GM12878 (cell line): ENCODE measurements around the gene RCHY1. TPM values are rescaled to one million over a fixed set of nuclear protein-coding genes. Genes with fewer than 3 reads are reported as not detected.
A peak's percentile ranks its signal among the peaks of the same experiment; 100 is the strongest.

ENCODE experiments used
- ATAC-seq: fragments of 200-7000 bp; cut with Tn5 transposase; 3 replicates; pipeline ENCODE4 v1.9.1; 2020; ENCODE audit warnings: mild to moderate bottlenecking, moderate library complexity
- BruUV-seq: library from RNA; stranded (reverse); fragments of 400-500 nt; replicated peaks from 2 replicates; lab custom pipeline; 2021; lab: Mats Ljungman, UMichigan
- CTCF ChIA-PET: fragments of 300-600 bp; sonication (Branson Sonifier 250); formaldehyde crosslinking; extraction: SDS; loops from one replicate; lab custom pipeline; 2021; ENCODE audit warnings: inconsistent platforms; lab: Yijun Ruan, JAX
- POLR2A ChIA-PET: fragments of 350-600 bp; formaldehyde crosslinking; extraction: SDS; loops from one replicate; lab custom pipeline; 2021; ENCODE audit warnings: inconsistent platforms; lab: Charles Lee
- RAD21 ChIA-PET: fragments of 300-600 bp; sonication (Branson Sonifier 250); formaldehyde crosslinking; loops from one replicate; lab custom pipeline; 2023; ENCODE audit warnings: antibody characterized with exemption; ENCODE audit not compliant: unreplicated experiment; lab: Charles Lee
- SMC1A ChIA-PET: fragments of 300-600 bp; sonication (Branson Sonifier 250); formaldehyde crosslinking; loops from one replicate; lab custom pipeline; 2023; ENCODE audit not compliant: unreplicated experiment, uncharacterized antibody; lab: Charles Lee
- DNase-seq: peaks from one replicate; pipeline ENCODE4 v3.0.0-alpha.2; 2011; ENCODE audit warnings: low read depth, low spot score
- FAIRE-seq: peaks from 3 replicates; lab custom pipeline; 2011; peaks lifted over from hg19 to GRCh38; lab: Jason Lieb, UNC
- H2AFZ ChIP-seq: 2 replicates; pipeline ENCODE4 v1.6.0; 2011; ENCODE audit warnings: low read depth, low read length, control low read depth; ENCODE audit not compliant: control insufficient read depth
- H3K27ac ChIP-seq: 2 replicates; pipeline ENCODE4 v1.5.1; 2011; ENCODE audit warnings: control low read depth; ENCODE audit not compliant: control insufficient read depth, insufficient read depth
- H3K27me3 ChIP-seq, 2 experiments: replicated peaks in 1 of 2; 2 replicates each; pipeline versions ENCODE4 v1.6.0 to v1.6.1; 2011; ENCODE audit warnings: low read length in 1 of 2; ENCODE audit not compliant: control insufficient read depth in 2 of 2, insufficient read depth in 2 of 2
- H3K36me3 ChIP-seq, 2 experiments: 2 replicates each; pipeline ENCODE4 v1.5.1; 2011; ENCODE audit warnings: low read length in 1 of 2; ENCODE audit not compliant: control insufficient read depth in 2 of 2, insufficient read depth in 2 of 2
- H3K4me1 ChIP-seq: 2 replicates; pipeline ENCODE4 v1.6.1; 2011; ENCODE audit warnings: mild to moderate bottlenecking, low read length, moderate library complexity, mixed read lengths; ENCODE audit not compliant: control insufficient read depth, insufficient read depth
- H3K4me2 ChIP-seq: 2 replicates; pipeline ENCODE4 v1.6.0; 2011; ENCODE audit warnings: control low read depth; ENCODE audit not compliant: control insufficient read depth, insufficient read depth
- H3K4me3 ChIP-seq: fragments of 200-600 bp; sonication (generic); 2 replicates; pipeline ENCODE4 v1.5.1; 2016
- H3K79me2 ChIP-seq: 2 replicates; pipeline ENCODE4 v1.6.0; 2011; ENCODE audit warnings: low read length; ENCODE audit not compliant: control insufficient read depth, insufficient read depth
- H3K9ac ChIP-seq: 2 replicates; pipeline ENCODE4 v1.8.0; 2011; ENCODE audit warnings: low read length, control low read depth, mixed read lengths; ENCODE audit not compliant: control insufficient read depth, insufficient read depth
- H3K9me3 ChIP-seq: replicated peaks from 3 replicates; pipeline ENCODE4 v1.5.1; 2011; ENCODE audit warnings: mild to moderate bottlenecking, low read length; ENCODE audit not compliant: control insufficient read depth, insufficient read depth
- H4K20me1 ChIP-seq: 2 replicates; pipeline ENCODE4 v1.6.0; 2011; ENCODE audit not compliant: control insufficient read depth, insufficient read depth
- E4F1 ChIP-seq: fragments of 450-650 bp; IDR thresholded peaks from 2 replicates; pipeline ENCODE4 v1.6.1; 2018; ENCODE audit warnings: borderline replicate concordance, mild to moderate bottlenecking; ENCODE audit not compliant: partially characterized antibody
- EGR1 ChIP-seq, 2 experiments: IDR thresholded peaks; 1 replicate in 1 of 2; 2 replicates in 1 of 2; pipeline ENCODE4 v1.6.1; 2011 to 2012; ENCODE audit warnings: low read depth in 2 of 2, low read length in 2 of 2, borderline replicate concordance in 1 of 2, mild to moderate bottlenecking in 1 of 2, moderate library complexity in 1 of 2
- MYB ChIP-seq: fragments of 150-350 bp; IDR thresholded peaks from 2 replicates; pipeline ENCODE4 v1.6.1; 2014; ENCODE audit warnings: mild to moderate bottlenecking, low read depth, low read length, borderline replicate concordance
- PAX8 ChIP-seq: fragments of 450-650 bp; IDR thresholded peaks from 2 replicates; pipeline ENCODE4 v1.6.1; 2017; ENCODE audit warnings: mild to moderate bottlenecking, moderate library complexity
- PML ChIP-seq: IDR thresholded peaks from 2 replicates; pipeline ENCODE4 v1.6.1; 2012; ENCODE audit warnings: low read length, inconsistent platforms
- RELA ChIP-seq: fragments of 450-650 bp; IDR thresholded peaks from 2 replicates; pipeline ENCODE4 v1.8.0; 2014; ENCODE audit warnings: borderline replicate concordance; ENCODE audit not compliant: partially characterized antibody
- SPI1 ChIP-seq: IDR thresholded peaks from 2 replicates; pipeline ENCODE4 v1.6.1; 2011; ENCODE audit warnings: low read depth, mild to moderate bottlenecking, low read length, moderate library complexity, borderline replicate concordance; ENCODE audit not compliant: insufficient read depth
- YBX1 ChIP-seq: fragments of 450-650 bp; IDR thresholded peaks from 2 replicates; pipeline ENCODE4 v1.6.1; 2016; ENCODE audit warnings: antibody characterized with exemption
- ZBTB4 ChIP-seq: fragments of 450-650 bp; formaldehyde crosslinking; IDR thresholded peaks from 2 replicates; pipeline ENCODE4 v1.4.0; 2022; ENCODE audit warnings: mild to moderate bottlenecking, moderate library complexity
- ZNF207 ChIP-seq: fragments of 450-650 bp; IDR thresholded peaks from 2 replicates; pipeline ENCODE4 v1.6.1; 2014; ENCODE audit warnings: antibody characterized with exemption, mild to moderate bottlenecking, borderline replicate concordance
- ZNF622 ChIP-seq: fragments of 450-650 bp; IDR thresholded peaks from 2 replicates; pipeline ENCODE4 v1.6.1; 2017; ENCODE audit warnings: mild to moderate bottlenecking, inconsistent platforms
- WGBS: methylation state at CpG from one replicate; pipeline ENCODE4 v1.1.6; 2016; ENCODE audit warnings: low lambda C conversion rate; ENCODE audit not compliant: insufficient replicate concordance, insufficient coverage; ENCODE audit errors: missing lambda C conversion rate; 5-methylcytosine and 5-hydroxymethylcytosine counted together
- in situ Hi-C: fragments of 300-500 bp; cut with MboI; formaldehyde crosslinking; loops from 9 replicates; pipeline ENCODE4 v1.14.3; 2018; ENCODE audit warnings: mixed read lengths
- intact Hi-C: fragments of 100-400 bp; cut with micrococcal nuclease; formaldehyde crosslinking; loops from one replicate; pipeline ENCODE4 v1.14.2; 2022; ENCODE audit not compliant: unreplicated experiment
- polyA plus RNA-seq, 11 experiments: library from polyadenylated mRNA; depleted of rRNA in 4 of 11; unstranded in 6 of 11; stranded (reverse) in 5 of 11; fragments of >200 nt; fragmentation: Nextera tagmentation in 4 of 11; fragmentation: Illumina TruSeq in 1 of 11; extraction: Ambion mirVana in 4 of 11; extraction: Trizol in 1 of 11; gene quantifications; 1 replicate in 1 of 11; 2 replicates in 10 of 11; pipeline versions ENCODE4 v1.2.1 to v1.2.3, GENCODE V29; 2011 to 2016; ENCODE audit warnings: inconsistent platforms in 2 of 11, missing spikeins in 2 of 11, low read depth in 1 of 11
- total RNA-seq, 4 experiments: library from RNA; depleted of rRNA in 3 of 4; stranded (reverse); fragments of >200 nt in 3 of 4; fragmentation: Illumina TruSeq in 1 of 4; extraction: Trizol in 1 of 4; gene quantifications; 2 replicates each; pipeline versions ENCODE4 v1.2.1 to v1.2.3, GENCODE V29; 2013 to 2021

The RCHY1 gene
- total and polyA plus RNA-seq, 10 of the 15 experiments (the other 5 are each of a cell fraction or from before 2014, with no cell fraction given) = 12.0 to 50.6 (median 26.4) TPM

DNA sequence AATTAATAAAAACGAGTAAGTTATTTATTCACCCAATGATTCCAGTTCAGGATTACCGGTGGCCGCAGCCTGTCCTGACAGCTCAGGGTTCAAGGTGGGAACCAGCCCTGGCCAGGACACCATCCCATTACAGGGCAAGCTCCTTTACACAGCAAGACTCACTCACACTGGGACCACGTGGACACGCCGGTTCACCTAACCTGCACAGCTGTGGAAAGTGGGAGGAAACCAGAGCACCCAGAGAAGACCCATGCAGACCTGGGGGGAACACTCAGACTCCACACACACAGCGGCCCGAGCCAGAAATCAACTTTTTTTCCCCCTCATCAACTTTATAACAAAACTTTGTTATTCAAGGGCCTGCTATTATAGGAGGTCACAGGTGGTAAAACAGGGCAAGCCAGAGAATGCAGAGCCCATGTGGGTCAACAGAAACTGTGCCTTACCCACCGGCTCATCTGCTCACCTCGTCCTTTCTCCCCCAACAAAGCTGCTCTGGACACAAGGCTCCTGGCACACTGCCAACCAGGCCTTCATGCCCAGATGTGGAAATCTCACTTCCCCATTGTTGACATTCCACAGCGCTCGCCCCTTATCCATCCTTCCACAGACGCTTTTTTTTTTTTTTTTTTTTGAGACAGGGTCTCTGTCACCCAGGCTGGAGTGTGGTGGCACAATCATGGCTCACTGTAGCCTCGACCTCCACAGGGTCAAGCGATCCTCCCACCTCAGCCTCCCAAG, 33.6 kb upstream of the RCHY1 start:
- Histone ChIP-seq H3K9ac (no peak overlapping the region), H3K4me1 (no peaks in the 10 kb centered on the region), H3K4me2 (no peak overlapping the region), H3K9me3 (no peaks in the 10 kb centered on the region), H2AFZ (no peak overlapping the region), H3K27ac (no peak overlapping the region), H3K79me2 (no peaks in the 10 kb centered on the region), H3K36me3 (no peaks in the 10 kb centered on the region), H4K20me1 (no peaks in the 10 kb centered on the region), H3K4me3 (no peak overlapping the region), H3K27me3 (no peaks in the 10 kb centered on the region)
- intact Hi-C loops (no loop called here), in situ Hi-C loops (no loop called here)
- WGBS = 79% methylated on average over 15 of the region's 15 CpGs
- TF ChIP-seq SPI1 = peak; percentile 21; the same call in 1 of the 2 replicates
- no peak for TF ChIP-seq ZNF622
- no peak for TF ChIP-seq PML
- TF ChIP-seq ZNF207 = no peak
- TF ChIP-seq YBX1 = no peak
- no peak for TF ChIP-seq RELA
- RAD21 ChIA-PET = interaction anchor here (0.6 kb wide), 1 partner anchor 720 kb away, joined by 3 read pairs; no protein-coding TSS in a partner anchor
- no peak for DNase-seq
- no peak for FAIRE-seq
- POLR2A ChIA-PET = no interaction called here
- CTCF ChIA-PET = no interaction called here
- BruUV-seq = no TSS peak
- ATAC-seq = no peak
- SMC1A ChIA-PET = interaction anchor here (0.6 to 0.8 kb wide), 2 partner anchors 23 to 348 kb away, joined by 3 to 5 read pairs; no protein-coding TSS in a partner anchor

- BruUV-seq = no TSS peak
- CTCF ChIA-PET = interaction anchor here (0.9 kb wide), 1 partner anchor 302 kb away, joined by 3 read pairs; no protein-coding TSS in a partner anchor
- ATAC-seq = no peak
- no peak for TF ChIP-seq MYB
- no peak for TF ChIP-seq PAX8
- TF ChIP-seq E4F1 = no peak
- TF ChIP-seq ZBTB4 (CRISPR knock-in tag) = no peak
- TF ChIP-seq PML = no peak
- no peak for TF ChIP-seq EGR1 (IDR thresholded peaks at IDR 0.05; ENCODE audit: borderline replicate concordance in 1 of 2, low read depth in 2 of 2, low read length in 2 of 2)
These were observed 31.3 kb upstream of the RCHY1 start for GRCh38 chr4:75545526-75545925.

More at GRCh38 chr4:75545526-75545925, 31.3 kb upstream of the RCHY1 start:
- in situ Hi-C loops (no loop called here), intact Hi-C loops (no loop called here)
- Histone ChIP-seq H3K27me3 (no peaks in the 10 kb centered on the region), H3K4me3 (no peak overlapping the region), H3K27ac (no peak overlapping the region), H3K4me1 (no peaks in the 10 kb centered on the region), H3K36me3 (no peaks in the 10 kb centered on the region; a peak in 1 of 4 replicates), H2AFZ (no peak overlapping the region), H4K20me1 (no peaks in the 10 kb centered on the region), H3K9me3 (no peaks in the 10 kb centered on the region), H3K79me2 (no peaks in the 10 kb centered on the region), H3K9ac (no peak overlapping the region), H3K4me2 (no peak overlapping the region)
- DNase-seq (no peak), FAIRE-seq (no peak)
- POLR2A ChIA-PET = no interaction called here
- SMC1A ChIA-PET = no interaction called here
- 96% methylated on average over 5 of the region's 5 CpGs for WGBS
- RAD21 ChIA-PET = no interaction called here
